SU-DHL-6 (cell line): ENCODE measurements around the gene ICAM1.

Experiments
- H2AFZ ChIP-seq: fragments of 200-600 bp; sonication (generic); 2 replicates; pipeline ENCODE4 v1.6.1; 2014; ENCODE audit warnings: low read depth, mild to moderate bottlenecking, moderate library complexity, mixed read lengths, antibody characterized with exemption, low read length; ENCODE audit not compliant: severe bottlenecking
- H3F3A ChIP-seq: fragments of 200-600 bp; shearing (Covaris generic); 2 replicates; pipeline ENCODE4 v1.6.0; 2016; ENCODE audit warnings: antibody characterized with exemption, mild to moderate bottlenecking; ENCODE audit not compliant: insufficient read depth
- H3K27ac ChIP-seq: fragments of 200-600 bp; sonication (generic); 2 replicates; pipeline ENCODE4 v1.5.1; 2016; ENCODE audit warnings: low read depth, mild to moderate bottlenecking, low read length, moderate library complexity, mixed read lengths
- H3K27me3 ChIP-seq: fragments of 200-600 bp; sonication (generic), shearing (Covaris generic); 2 replicates; pipeline ENCODE4 v1.6.0; 2014; ENCODE audit warnings: mild to moderate bottlenecking, low read length
- H3K36me3 ChIP-seq: fragments of 200-600 bp; sonication (generic); 2 replicates; pipeline ENCODE4 v1.6.1; 2014; ENCODE audit warnings: mild to moderate bottlenecking, low read length, mixed read lengths
- H3K4me2 ChIP-seq: fragments of 300-600, 200-600 bp; shearing (Covaris generic), sonication (generic); 2 replicates; pipeline ENCODE4 v1.6.0; 2014; ENCODE audit warnings: low read length, low read depth, mild to moderate bottlenecking; ENCODE audit not compliant: poor library complexity, severe bottlenecking
- H3K4me3 ChIP-seq: fragments of 200-600 bp; sonication (generic); 2 replicates; pipeline ENCODE4 v1.5.1; 2014; ENCODE audit warnings: antibody characterized with exemption, low read length, mild to moderate bottlenecking, mixed read lengths; ENCODE audit not compliant: insufficient read depth, poor library complexity, severe bottlenecking
- H3K79me2 ChIP-seq: fragments of 200-600 bp; sonication (generic); 2 replicates; pipeline ENCODE4 v1.6.1; 2014; ENCODE audit warnings: mild to moderate bottlenecking, low read length, moderate library complexity; ENCODE audit not compliant: insufficient read depth
- H3K9ac ChIP-seq: fragments of 200-600 bp; sonication (generic); 2 replicates; pipeline ENCODE4 v1.7.0; 2014; ENCODE audit warnings: mild to moderate bottlenecking, low read length
- H3K9me2 ChIP-seq: fragments of 200-600 bp; sonication (generic); replicated peaks from 2 replicates; pipeline ENCODE4 v1.6.1; 2014; ENCODE audit warnings: low read length; ENCODE audit not compliant: insufficient read depth
- H3K9me3 ChIP-seq: fragments of 200-600 bp; sonication (generic); 2 replicates; pipeline ENCODE4 v1.6.1; 2014; ENCODE audit warnings: low read length, mixed read lengths; ENCODE audit not compliant: insufficient read depth
- H4K20me1 ChIP-seq: fragments of 200-600 bp; sonication (generic); 2 replicates; pipeline ENCODE4 v1.6.1; 2014; ENCODE audit warnings: low read depth, mild to moderate bottlenecking, antibody characterized with exemption, low read length, moderate library complexity, mixed read lengths
- CTCF ChIP-seq: fragments of 200-600 bp; sonication (generic); IDR thresholded peaks from one replicate; pipeline ENCODE4 v1.5.1; 2017; ENCODE audit warnings: antibody characterized with exemption, mild to moderate bottlenecking, low read length, moderate library complexity; ENCODE audit not compliant: insufficient read depth, poor library complexity, severe bottlenecking
- EZH2phosphoT487 ChIP-seq: fragments of 200-600 bp; sonication (generic), shearing (Covaris generic); conservative IDR thresholded peaks from 2 replicates; pipeline ENCODE4 v1.6.1; 2018; ENCODE audit warnings: mild to moderate bottlenecking, antibody characterized with exemption, low read length, moderate library complexity, mixed read lengths

The ICAM1 gene

GRCh38 chr19:10270616-10271394 is at the start of gene ICAM1:
Gene ICAM1 (plus strand): TSS chr19:10271120. CDS start chr19:10271160, 40 bp downstream.
- H3K27me3 ChIP-seq, result no peaks in the 10 kb centered on the region
- H2AFZ ChIP-seq, result peak within 1 kb of the TSS; percentile 66
- no peaks in the 10 kb centered on the region for H3K9me3 ChIP-seq
- H4K20me1 ChIP-seq, result no peaks in the 10 kb centered on the region
- H3K4me3 ChIP-seq, result peak within 1 kb of the TSS; percentile 71
- H3K4me2 ChIP-seq, result peak within 1 kb of the TSS; percentile 95
- TF ChIP-seq CTCF (no peak), EZH2phosphoT487 (no peak)
- H3K27ac ChIP-seq, result peak within 1 kb of the TSS; percentile 93
- peaks cover 17% of the 10 kb centered on the region for H3F3A ChIP-seq
- H3K79me2 ChIP-seq, result peaks cover 18% of the 10 kb centered on the region; the same call in 1 of the 2 replicates
- peak within 1 kb of the TSS; percentile 79 for H3K9ac ChIP-seq
- no peaks in the 10 kb centered on the region for H3K36me3 ChIP-seq
- no peaks in the 10 kb centered on the region for H3K9me2 ChIP-seq

GRCh38 chr19:10222201-10222890 is 48.6 kb upstream of the ICAM1 start:
- TF ChIP-seq CTCF, result no peak
- TF ChIP-seq EZH2phosphoT487, result no peak
- Histone ChIP-seq H3K36me3 (peaks cover 21% of the 10 kb centered on the region; the same call in 1 of the 2 replicates), H2AFZ (no peak overlapping the region), H3K79me2 (peaks cover 63% of the 10 kb centered on the region), H3K4me3 (peak overlapping the region; percentile 1), H3K9me3 (no peaks in the 10 kb centered on the region), H3K9me2 (no peaks in the 10 kb centered on the region), H3F3A (peaks cover 78% of the 10 kb centered on the region), H3K9ac (peak overlapping the region; percentile 53), H3K27me3 (no peaks in the 10 kb centered on the region), H4K20me1 (no peaks in the 10 kb centered on the region; the same call in 1 of the 2 replicates), H3K4me2 (peak overlapping the region; percentile 70), H3K27ac (peak overlapping the region; percentile 99)

- H2AFZ ChIP-seq, result no peak overlapping the region
- peak overlapping the region; percentile 55 for H3K4me2 ChIP-seq
- H3F3A ChIP-seq, result peaks cover 91% of the 10 kb centered on the region
- H3K27ac ChIP-seq, result peak overlapping the region; percentile 99
- H3K9me3 ChIP-seq, result no peaks in the 10 kb centered on the region
- no peaks in the 10 kb centered on the region for H3K27me3 ChIP-seq
- peaks cover 76% of the 10 kb centered on the region for H3K79me2 ChIP-seq
- H3K4me3 ChIP-seq, result peak overlapping the region; percentile 24
- no peak for TF ChIP-seq EZH2phosphoT487
- TF ChIP-seq CTCF, result no peak
- 0 out of 2 replicates have a peak overlapping the region, but pooled peaks have one; percentile 25 for H3K9ac ChIP-seq
- H3K36me3 ChIP-seq, result peaks cover 21% of the 10 kb centered on the region; the same call in 1 of the 2 replicates
- no peaks in the 10 kb centered on the region; the same call in 1 of the 2 replicates for H4K20me1 ChIP-seq
- no peaks in the 10 kb centered on the region for H3K9me2 ChIP-seq
These were observed 47.3 kb upstream of the ICAM1 start for GRCh38 chr19:10223488-10224213.
